Right ventricle myocardium inferior (tissue), 1 donor: ENCODE data around the gene MAP3K6. TPM values are rescaled to one million over a fixed set of nuclear protein-coding genes. Genes with fewer than 3 reads are reported as not detected.
A peak's percentile ranks its signal among the peaks of the same experiment; 100 is the strongest.
"Not testable (repeated sequence)": the region's sequence is repeated elsewhere in the genome, so short reads cannot be mapped to it uniquely, and the experiment has no call there.

ENCODE experiments used
- ATAC-seq: fragments of 200-7000 bp; cut with Tn5 transposase; one replicate; pipeline ENCODE4 v1.9.1; 2020; ENCODE audit warnings: mild to moderate bottlenecking, moderate library complexity
- DNase-seq: peaks from one replicate; pipeline ENCODE4 v3.0.0; 2021; ENCODE audit errors: missing footprints
- intact Hi-C: fragments of 100-400 bp; cut with DNase I; formaldehyde crosslinking; loops from one replicate; pipeline ENCODE4 v1.11.0; 2022
- long read RNA-seq: library from polyadenylated mRNA; unstranded; transcript quantifications from one replicate; pipeline ENCODE4 v2.0.0, GENCODE V29; 2021
- total RNA-seq: library from RNA; stranded (reverse); fragmentation: NEBNext Ultra II Directional; extraction: Animal tissue kit (Norgen Biotek cat#: 25700); gene quantifications from one replicate; pipeline ENCODE4 v1.2.1, GENCODE V29; 2021
- donor health status: DM: no; HTN: yes; CAD: no; lungs with severe emphysema.

The MAP3K6 gene, protein sequence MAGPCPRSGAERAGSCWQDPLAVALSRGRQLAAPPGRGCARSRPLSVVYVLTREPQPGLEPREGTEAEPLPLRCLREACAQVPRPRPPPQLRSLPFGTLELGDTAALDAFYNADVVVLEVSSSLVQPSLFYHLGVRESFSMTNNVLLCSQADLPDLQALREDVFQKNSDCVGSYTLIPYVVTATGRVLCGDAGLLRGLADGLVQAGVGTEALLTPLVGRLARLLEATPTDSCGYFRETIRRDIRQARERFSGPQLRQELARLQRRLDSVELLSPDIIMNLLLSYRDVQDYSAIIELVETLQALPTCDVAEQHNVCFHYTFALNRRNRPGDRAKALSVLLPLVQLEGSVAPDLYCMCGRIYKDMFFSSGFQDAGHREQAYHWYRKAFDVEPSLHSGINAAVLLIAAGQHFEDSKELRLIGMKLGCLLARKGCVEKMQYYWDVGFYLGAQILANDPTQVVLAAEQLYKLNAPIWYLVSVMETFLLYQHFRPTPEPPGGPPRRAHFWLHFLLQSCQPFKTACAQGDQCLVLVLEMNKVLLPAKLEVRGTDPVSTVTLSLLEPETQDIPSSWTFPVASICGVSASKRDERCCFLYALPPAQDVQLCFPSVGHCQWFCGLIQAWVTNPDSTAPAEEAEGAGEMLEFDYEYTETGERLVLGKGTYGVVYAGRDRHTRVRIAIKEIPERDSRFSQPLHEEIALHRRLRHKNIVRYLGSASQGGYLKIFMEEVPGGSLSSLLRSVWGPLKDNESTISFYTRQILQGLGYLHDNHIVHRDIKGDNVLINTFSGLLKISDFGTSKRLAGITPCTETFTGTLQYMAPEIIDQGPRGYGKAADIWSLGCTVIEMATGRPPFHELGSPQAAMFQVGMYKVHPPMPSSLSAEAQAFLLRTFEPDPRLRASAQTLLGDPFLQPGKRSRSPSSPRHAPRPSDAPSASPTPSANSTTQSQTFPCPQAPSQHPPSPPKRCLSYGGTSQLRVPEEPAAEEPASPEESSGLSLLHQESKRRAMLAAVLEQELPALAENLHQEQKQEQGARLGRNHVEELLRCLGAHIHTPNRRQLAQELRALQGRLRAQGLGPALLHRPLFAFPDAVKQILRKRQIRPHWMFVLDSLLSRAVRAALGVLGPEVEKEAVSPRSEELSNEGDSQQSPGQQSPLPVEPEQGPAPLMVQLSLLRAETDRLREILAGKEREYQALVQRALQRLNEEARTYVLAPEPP (N-terminal part only)
- total RNA-seq: 51.3 TPM
- long read RNA-seq, full-length matches to known transcripts: 22 of 52 reads
- long read RNA-seq, partial matches to known transcripts: 17 of 52 reads
- long read RNA-seq, other reads (novel, unspliced or antisense): 13 of 52 reads

DNA sequence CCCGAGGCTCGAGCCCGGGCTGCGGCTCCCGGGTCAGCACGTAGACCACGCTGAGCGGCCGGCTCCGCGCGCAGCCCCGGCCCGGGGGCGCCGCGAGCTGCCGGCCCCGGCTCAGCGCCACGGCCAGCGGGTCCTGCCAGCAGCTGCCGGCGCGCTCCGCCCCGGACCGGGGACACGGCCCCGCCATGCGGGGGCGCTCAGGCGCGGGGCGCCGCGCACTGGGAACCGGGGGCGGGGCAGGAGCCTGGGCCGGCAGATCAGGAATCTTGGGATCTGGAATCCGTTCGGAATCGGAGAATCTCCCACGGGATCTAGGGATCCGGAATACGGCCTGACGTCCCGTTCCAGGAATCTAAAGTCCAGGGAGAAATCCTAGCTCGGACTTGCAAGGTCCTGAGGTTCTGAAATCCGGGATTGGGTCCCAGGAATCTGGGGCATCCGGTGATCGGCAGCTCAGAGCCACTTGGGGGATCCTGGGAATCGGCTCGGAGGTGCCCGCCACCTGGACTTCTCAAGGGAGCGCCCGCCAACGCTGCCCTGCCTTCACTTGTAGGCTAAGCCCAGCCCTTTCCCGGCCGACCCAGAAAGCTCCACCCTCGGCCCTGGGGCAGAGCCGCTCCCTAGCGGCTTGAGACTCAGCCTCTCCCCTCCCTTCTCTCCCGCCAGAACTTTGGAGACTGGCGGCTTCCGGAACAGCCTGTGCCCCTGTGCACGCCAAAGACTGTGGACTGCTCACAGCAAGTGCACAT lies at the start of gene MAP3K6:
Gene MAP3K6 (minus strand): TSS at position 551 of the 749 bp plus-strand sequence. CDS start 364 bp downstream, at position 187.
- intact Hi-C loops: loop anchor here (1.0 to 5.0 kb wide), 2 partner anchors 26 to 44 kb away; partner anchors contain the start of genes GPR3 and TMEM222
- peak; percentile 86 for ATAC-seq

DNA sequence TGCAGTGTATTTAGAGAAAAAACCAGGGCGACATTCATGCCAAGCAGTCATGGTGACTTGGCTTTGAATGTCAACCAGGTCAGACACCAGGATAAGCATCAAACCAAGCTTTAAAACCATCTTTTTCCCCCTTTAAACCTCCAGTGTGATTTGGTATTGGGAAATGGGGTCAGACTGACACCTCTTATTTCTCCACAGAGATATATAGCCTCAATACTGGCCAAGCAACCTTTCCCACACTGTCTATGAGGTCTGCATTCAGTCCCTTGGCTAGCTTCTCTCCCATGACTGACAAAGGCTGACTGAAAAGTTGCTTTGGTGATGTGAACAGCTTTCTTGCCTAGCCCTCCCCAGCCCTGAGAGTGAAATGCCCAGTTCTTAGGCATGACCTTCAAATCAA lies 47.3 kb upstream of the MAP3K6 start:
- intact Hi-C loops: no loop called here
- no peak for ATAC-seq
- DNase-seq: no peak

More for the DNA sequence above, at the start of gene MAP3K6:
- peak; percentile 95 for DNase-seq

DNA sequence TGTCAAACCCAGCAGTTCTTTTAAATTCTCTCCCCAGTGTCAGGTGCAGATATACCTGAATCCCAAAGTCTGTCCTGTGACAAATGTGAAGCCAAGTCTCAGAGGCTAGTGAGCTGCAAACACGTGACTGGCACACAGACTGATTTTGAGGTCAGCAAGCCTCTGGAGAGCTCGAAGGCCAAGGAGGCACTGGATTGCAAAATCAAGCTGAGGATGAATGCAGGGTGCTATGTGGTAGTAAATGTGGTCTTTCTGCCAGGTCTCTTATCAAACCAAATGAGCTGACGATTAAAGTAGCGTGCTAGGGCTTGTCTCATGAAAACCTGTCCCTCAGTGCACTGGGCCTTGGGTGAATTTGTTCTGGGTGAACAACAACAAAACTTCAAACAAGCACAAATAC lies 46.2 kb upstream of the MAP3K6 start:
- DNase-seq (no peak), ATAC-seq (peak; percentile 79)

DNA sequence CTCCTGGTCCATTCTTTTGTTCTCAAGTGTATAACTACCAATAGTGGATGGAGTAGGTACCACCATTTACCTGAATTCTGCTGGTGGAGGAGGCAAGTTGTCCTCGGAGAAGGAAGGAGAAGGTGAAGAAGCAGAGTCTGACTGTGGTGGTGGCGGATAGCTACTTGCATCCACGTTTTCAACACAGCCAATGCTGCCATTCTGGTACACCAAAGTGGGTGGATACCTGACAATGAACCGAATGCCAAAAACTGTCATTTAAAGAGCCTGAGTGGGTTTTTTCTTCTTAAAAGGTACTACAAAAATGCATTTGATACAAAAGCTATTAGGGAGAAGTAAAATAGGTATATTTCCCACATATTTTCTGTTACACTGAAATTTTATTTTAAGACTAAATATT lies 45.7 kb upstream of the MAP3K6 start:
- no peak for ATAC-seq
- DNase-seq: no peak
- intact Hi-C loops: no loop called here

More for the DNA sequence above, 46.2 kb upstream of the MAP3K6 start:
- intact Hi-C loops: no loop called here

DNA sequence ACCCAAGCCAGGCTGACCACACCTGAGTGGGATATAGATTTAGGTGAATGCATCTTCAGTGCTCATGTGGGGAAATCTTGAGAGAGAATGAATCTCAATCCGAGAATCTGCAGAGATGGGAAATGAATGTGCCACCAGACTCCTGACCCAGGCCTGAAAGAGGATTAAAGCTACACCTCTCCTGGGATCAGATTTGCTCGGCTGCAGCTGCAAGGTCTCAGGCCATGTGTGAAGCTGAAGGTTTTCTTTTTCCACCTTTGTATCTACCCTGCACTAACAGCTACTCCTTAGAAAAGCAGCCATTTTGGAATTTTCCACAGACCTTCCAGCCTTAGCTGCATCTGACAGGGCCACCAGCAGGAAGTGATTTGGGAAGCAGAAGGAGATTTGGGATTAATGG lies 43.9 kb upstream of the MAP3K6 start:
- no peak for ATAC-seq
- DNase-seq: no peak
- intact Hi-C loops: no loop called here

GRCh38 chr1:27409669-27410068 lies 42.9 kb upstream of the MAP3K6 start:
- intact Hi-C loops: no loop called here
- ATAC-seq (no peak), DNase-seq (no peak)

- ATAC-seq: no peak
- intact Hi-C loops: no loop called here
- no peak for DNase-seq
Measured at GRCh38 chr1:27408151-27408550, 41.4 kb upstream of the MAP3K6 start.

GRCh38 chr1:27406791-27407190 lies 40.0 kb upstream of the MAP3K6 start:
- ATAC-seq, DNase-seq, intact Hi-C loops: not testable (repeated sequence)

DNA sequence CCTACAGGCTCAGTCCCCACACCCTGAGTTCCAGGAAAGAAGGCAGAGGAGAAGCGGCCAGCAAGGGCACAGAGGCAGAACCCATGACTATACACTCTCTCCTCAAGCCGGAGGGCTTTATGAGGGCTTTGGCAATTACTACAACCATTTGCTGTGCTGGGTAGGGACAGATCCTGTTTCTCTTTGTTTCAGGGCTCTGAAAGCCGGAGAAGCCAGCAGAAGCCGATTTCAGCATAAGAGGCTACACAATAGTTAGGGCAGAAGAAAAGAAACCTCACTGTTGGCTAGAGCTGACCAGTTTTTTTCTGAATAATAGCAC lies 39.6 kb upstream of the MAP3K6 start:
- ATAC-seq: no peak
- intact Hi-C loops: no loop called here

DNA sequence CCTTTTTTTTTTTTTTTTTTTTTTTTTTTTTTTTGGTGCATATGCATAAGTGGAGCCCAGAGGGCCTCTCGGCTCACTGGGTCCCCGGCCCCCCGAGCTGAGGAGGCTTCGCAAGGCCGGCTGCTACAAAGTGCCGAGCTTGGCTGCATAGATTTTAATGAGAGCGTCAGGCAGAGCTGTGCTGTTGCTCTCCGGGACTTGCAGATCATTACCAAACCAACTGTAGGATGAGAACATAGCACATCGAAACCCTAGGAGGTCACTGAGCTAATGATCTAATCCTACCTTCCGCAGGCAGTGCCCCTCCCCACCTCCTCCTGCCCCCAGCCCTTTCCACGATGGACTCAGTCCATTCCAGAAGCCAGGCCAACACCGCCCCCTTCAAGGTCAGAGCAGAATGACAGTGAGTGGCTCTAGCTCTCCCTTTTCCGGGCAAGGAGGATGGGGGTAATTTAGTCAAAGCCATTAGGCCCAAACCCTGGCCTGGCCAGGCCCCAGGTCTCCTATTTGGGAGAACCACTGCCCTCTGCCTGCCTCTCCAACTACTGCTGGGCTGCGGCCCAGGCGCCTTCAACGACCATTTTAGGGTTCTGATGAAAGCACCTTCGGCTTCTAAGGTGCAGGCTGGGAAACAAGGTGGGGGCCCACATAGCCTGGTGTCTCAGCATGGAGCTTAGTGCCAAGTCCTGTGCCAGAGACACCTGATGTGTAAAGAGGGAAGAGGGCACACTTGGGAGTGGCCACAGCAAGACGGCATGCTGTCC lies 39.0 kb upstream of the MAP3K6 start:
- intact Hi-C loops: not testable (repeated sequence)

More for the DNA sequence above, 39.6 kb upstream of the MAP3K6 start:
- DNase-seq: no peak

DNA sequence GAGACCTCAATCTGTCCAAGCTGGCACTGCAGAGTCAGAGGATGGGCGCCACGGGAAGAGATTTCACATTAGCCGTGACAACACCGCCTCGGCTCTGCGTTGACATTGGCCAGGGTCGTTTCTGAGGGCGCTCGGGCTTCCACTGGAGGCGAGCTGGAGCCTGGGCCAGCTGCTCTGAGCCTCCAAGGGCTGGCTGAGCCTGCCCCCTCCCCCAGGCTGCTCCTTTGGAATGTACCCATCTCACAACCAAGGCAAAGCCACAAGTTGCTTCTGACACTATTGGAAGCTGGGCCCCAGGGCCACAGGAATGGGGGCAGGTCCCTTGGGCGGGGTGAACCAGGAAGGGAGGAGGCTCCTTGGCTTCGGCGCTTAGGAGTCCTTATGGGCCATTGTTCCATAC lies 38.3 kb upstream of the MAP3K6 start:
- intact Hi-C loops: no loop called here
- ATAC-seq (peak; percentile 18), DNase-seq (no peak)

More for the DNA sequence above, 39.0 kb upstream of the MAP3K6 start:
- not testable (repeated sequence) for DNase-seq, ATAC-seq

GRCh38 chr1:27403931-27404330 lies 37.2 kb upstream of the MAP3K6 start:
- DNase-seq: no peak
- no peak for ATAC-seq
- intact Hi-C loops: loop anchor here (2.0 kb wide), 1 partner anchor 203 kb away; no protein-coding TSS in a partner anchor

- DNase-seq (peak; percentile 86), ATAC-seq (peak; percentile 62)
- intact Hi-C loops: loop anchor here (2.0 kb wide), 1 partner anchor 204 kb away; no protein-coding TSS in a partner anchor
Measured at GRCh38 chr1:27403065-27403726, 36.4 kb upstream of the MAP3K6 start.

- intact Hi-C loops: loop anchor here (2.0 kb wide), 1 partner anchor 204 kb away; no protein-coding TSS in a partner anchor
- ATAC-seq (peak; percentile 49), DNase-seq (peak; percentile 83)
Measured at GRCh38 chr1:27402349-27402754, 35.6 kb upstream of the MAP3K6 start.

GRCh38 chr1:27400963-27401341 lies 34.2 kb upstream of the MAP3K6 start:
- DNase-seq (no peak), ATAC-seq (no peak)
- intact Hi-C loops: no loop called here

DNA sequence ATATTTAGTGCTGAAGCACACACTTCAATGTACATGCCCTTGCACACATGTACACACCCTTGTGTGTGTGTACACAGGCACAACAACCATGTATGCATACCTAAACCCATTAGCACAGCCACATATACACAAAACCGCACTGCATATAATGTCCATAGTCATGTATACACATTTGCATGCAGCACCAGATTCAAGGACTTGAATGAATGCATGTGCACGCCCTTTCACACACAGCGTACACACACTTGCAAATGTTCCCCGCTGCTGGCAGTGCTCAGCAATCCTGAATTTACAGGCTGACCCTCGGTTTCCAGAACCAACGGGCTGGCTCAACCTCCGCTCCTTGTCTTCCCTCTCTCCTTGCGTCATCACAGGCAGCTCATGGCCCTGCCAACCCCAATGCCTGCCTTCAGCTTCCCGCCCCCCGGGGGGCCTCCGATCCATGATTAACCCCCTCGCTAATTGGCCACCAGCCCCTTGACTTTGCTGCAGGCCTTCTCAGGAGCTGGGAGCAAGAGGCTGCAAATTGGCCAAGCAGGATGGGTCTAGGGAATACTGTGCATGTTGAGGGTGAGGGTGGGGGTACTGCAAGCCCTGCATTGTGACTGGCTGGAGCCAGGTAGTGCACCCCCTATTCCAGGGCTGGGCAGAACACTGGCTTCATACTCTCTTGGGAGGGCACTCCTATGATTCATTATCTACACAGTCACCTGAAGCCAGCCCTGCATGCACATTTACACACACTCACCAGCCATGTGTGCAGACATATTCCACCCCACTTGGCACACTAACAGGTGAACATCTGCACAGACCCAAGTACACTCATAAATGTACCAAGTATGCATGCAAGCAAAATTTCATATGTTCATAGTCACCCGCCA lies 33.6 kb upstream of the MAP3K6 start:
- ATAC-seq: no peak
- intact Hi-C loops: no loop called here
- DNase-seq: no peak
